Occipital lobe (tissue), 2 donors: ENCODE data around the gene SH2D3A. TPM values are rescaled to one million over a fixed set of nuclear protein-coding genes. Genes with fewer than 3 reads are reported as not detected.
"Not testable (repeated sequence)": the region's sequence is repeated elsewhere in the genome, so short reads cannot be mapped to it uniquely, and the experiment has no call there.

ENCODE experiments used
- DNase-seq: peaks from one replicate; lab custom pipeline; 2025; lab: John Stamatoyannopoulos, UW
- total RNA-seq: library from RNA; depleted of rRNA; stranded (reverse); fragments of >200 nt; gene quantifications from one replicate; pipeline ENCODE4 v1.2.3, GENCODE V29; 2014

SH2D3A gene
- total RNA-seq, 1 donor from 2014 or later = not detected

DNA sequence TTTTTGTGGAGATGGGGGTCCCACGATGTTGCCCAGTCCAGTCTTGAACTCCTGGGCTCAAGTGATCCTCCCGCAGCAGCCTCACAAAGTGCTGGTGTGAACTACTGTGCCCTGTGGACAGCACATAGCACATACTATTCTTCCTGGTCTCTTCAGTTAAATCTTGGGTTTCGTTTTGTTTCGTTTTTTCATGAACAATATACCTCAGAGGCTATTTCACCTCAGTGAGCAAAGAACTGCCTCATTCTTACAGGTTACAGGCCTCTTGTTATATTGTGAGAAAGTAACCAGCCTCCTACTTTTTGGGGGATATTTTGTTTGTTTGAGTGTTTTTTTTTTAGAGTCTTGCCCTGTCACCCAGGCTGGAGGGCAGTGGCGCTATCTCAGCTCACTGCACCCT lies 45.5 kb downstream of the SH2D3A start:
- no peak for DNase-seq

GRCh38 chr19:6721138-6721474 lies 46.1 kb downstream of the SH2D3A start:
- no peak for DNase-seq

DNA sequence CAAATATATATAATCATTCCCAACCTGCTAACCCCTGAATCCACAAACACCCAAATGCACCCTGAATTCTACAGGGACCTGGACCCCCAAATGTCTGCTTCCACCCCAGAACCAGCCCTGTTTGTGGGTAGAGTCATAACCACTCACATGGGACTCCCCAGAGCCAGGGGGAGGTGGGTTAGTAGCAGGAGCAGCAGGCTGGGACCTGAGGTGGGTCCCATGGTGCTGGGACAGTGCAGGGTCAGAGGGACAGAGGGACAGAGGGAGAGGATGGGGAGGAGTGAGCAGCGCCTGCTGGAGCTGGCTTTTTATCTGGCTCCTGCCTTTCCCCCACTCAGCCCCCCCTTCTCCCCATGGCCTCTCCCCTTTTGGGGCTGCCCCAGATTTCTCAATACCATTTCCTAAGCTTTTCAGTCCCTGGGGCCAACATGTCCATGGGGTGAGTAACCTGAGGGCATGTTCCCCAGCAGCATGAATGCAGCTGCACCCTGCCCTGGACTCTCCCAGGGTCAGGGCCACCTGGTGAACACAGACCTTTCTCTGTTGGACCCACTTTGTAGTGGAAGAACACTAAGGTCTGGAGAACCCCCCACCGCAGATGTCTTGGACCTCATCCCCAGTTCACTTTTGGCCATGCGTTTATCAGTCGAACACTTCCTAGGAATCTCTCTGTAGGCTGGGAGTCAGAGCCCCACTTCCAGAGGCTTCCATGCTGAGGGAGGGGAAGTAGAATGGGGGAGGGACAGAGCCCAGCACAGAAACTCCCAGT lies 46.7 kb downstream of the SH2D3A start, which contains the start of gene C3:
C3 (minus strand) TSS at position 282 of the 769 bp plus-strand sequence; CDS start at position 221, 61 bp downstream.
- no peak for DNase-seq

DNA sequence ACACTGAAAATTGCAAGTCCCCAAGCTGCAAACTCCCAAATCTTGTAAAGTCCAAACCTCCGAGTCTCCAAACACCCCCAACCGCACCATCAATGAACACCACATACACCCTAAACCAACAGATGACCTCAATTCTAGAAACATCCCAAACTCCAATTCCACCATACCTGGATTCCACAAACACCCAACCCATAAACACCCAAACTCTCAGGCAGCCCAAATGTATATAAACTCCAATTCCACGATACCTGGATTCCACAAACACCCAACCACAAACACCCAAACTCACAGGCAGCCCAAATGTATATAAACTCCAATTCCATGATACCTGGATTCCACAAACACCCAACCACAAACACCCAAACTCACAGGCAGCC lies 47.3 kb downstream of the SH2D3A start:
- DNase-seq = no peak

DNA sequence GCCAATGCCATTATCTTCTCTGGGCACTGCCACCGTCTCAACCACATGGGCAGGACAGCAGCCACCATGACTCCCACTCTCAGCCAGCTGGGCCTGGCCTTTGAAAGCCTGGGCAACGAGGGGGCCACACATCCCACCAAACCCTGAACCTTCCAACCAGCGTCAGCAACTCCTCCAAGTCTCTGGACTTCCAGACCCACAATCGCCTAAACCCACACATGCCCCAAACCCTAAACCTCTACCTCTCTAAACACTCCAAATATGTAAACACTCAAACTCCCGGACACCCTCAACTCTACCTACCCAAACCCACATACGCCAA lies 47.7 kb downstream of the SH2D3A start:
- DNase-seq = no peak

- DNase-seq = no peak
Observed at GRCh38 chr19:6718741-6719539, 48.3 kb downstream of the SH2D3A start.

- DNase-seq = no peak
Observed at GRCh38 chr19:6718111-6718740, 49.0 kb downstream of the SH2D3A start.

GRCh38 chr19:6717441-6717971 lies 49.7 kb downstream of the SH2D3A start:
- DNase-seq = no peak

DNA sequence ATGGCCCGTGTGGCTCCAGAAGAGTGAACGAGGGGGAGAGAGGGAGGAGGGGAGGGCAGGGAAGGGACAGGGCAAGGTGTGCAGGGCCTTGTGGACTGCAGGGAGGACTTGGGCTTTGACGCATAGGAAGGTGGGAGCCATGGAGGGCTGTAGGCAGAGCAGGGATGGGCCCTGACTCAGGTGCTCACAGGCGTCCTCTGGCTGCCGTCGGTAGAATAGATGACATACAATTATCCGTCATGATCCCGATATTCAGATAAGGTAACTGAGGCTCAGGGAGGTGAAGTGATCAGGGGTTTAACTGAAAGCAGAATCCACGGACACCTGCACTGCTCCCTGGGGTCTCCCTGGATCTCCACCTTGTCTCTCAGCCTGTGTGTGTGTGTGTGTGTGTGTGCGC lies 50.2 kb downstream of the SH2D3A start:
- DNase-seq = no peak

GRCh38 chr19:6716610-6716970 lies 50.6 kb downstream of the SH2D3A start:
- DNase-seq = no peak

DNA sequence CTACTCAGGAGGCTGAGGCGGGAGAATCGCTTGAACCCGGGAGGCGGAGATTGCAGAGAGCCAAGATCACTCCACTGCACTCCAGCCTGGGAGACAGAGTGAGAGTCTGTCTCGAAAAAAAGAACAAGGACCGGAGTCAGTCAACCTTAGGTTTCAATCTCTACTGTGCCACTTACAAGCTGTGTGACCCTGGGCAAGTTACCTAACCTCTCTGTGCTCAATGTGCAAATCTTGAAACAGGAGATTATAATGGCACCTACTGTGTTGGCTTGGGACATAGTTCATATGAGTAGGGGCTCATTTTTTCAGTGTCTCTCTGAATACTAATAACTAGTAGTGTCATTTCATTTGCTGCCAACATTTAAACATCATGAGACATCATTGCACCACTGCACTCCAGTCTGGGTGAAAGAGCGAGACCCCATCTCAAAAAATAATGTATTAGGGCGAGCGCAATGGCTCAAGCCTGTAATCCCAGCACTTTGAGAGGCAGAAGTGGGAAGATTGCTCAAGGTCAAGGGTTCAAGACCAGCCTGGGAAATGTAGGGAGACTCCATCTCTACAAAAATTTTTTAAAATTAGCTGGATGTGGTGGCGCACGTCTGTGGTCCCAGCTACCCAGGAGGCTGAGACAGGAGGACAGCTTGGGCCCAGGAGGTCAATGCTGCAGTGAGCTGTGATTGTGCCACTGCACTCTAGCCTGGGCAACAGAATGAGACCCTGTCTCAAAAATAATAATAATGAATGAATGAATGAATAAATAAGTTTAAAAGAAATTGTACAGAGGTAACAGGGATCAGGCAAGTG lies 52.3 kb downstream of the SH2D3A start:
- no peak for DNase-seq

GRCh38 chr19:6713773-6714692 lies 53.2 kb downstream of the SH2D3A start:
- DNase-seq = no peak

DNA sequence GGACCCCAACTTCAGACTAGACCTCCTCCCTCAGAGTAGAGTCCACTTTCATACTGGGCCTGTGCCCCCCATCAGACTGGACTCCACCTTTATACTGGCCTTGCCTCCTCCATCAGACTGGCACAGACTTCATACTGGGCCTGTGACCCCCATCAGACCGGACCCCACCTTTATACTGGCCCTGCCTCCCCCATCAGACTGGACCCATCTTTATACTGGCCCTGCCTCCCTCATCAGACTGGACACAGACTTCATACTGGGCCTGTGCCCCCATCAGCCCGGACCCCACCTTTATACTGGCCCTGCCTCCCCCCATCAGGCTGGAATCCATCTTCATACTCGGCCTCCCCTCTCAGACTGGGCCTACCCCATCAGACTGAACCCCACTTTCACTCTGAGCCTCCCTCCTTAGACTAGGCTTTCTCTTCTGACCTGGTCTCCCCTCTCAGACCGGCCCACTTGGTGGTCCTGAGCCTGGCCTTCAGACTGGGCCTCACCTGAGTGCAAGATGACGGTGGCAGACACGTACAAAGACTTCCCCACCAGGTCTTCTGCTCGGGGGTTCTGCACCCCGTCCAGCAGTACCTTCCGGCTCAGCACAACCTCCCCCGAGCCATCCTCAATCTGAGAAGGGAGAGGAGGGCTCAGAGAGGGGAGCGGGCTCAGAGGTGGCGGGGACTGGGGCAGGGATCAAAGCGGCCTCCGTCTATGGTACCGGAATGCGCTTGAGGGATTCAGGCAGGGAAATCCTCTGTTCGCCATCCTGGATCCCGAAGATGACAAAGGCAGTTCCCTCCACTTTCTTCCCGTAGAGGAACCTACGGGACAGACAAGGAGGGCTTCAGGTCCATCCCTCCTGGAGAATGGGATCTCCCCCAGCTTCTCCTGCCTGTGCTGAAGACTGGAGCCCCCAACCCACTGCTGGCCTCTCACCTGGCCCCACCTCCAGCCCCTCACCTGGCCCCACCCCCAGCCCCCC lies 54.3 kb downstream of the SH2D3A start:
- no peak for DNase-seq

- no peak for DNase-seq
Observed at GRCh38 chr19:6712231-6712630, 55.0 kb downstream of the SH2D3A start.

- no peak for DNase-seq
Observed at GRCh38 chr19:6711605-6712004, 55.6 kb downstream of the SH2D3A start.

- DNase-seq = no peak
Observed at GRCh38 chr19:6711078-6711361, 56.2 kb downstream of the SH2D3A start.

DNA sequence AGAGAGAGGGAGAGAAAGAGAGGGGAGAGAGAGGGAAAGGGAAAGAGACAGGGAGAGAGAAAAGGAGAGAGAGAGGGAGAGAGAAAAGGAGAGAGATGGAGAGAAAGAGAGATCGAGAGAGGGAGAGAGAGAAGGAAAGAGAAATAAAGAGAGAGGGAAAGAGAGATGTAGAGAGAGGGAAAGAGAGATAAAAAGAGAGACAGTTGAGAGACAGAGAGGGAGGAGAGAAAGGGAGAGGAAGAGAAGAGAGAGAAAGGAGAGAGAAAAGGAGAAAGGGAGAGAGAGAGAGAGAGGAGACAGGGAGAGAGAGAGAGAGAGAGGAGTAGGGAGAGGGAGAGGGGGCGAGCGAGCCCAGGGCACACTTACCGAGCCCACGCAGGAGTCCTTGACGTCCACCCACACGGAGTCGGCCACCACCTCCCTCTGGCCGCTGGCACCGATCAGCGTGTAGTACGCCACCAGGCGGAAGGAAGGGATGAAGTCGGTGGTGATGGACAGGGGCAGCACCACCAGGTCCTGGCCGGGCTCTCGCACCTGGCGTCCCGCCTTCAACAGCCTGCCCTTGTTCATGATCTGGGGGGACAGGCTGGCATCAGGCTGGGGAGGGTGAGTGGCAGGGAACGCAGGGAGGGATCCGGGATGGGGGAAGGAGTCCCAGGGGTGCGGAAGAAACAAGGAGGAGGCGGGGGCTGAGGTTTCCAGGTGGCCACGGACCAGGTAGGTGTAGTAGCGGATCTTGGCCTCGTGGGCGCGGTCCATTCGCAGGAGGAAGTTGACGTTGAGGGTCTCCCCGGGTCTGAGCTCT lies 56.8 kb downstream of the SH2D3A start:
- no peak for DNase-seq

DNA sequence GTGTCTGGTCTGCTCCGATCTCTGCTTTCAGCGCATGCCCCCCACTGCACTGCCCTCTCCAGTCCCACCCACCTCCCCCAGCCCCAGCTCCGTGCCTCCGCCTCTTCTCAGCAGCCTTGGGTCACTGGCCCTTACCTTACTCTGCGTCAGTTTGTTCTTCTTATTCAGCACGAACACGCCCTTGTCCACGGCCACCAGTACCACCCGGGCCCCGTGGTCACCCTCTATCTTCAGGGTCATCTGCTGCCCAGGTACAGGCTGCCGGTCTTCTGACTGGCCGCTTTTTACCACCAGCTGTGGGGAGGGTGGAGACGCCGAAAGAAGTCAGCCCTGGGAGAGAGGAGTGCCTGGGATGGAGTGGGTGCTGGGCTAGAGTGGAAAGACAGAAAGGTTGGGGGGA lies 57.7 kb downstream of the SH2D3A start:
- DNase-seq = no peak

DNA sequence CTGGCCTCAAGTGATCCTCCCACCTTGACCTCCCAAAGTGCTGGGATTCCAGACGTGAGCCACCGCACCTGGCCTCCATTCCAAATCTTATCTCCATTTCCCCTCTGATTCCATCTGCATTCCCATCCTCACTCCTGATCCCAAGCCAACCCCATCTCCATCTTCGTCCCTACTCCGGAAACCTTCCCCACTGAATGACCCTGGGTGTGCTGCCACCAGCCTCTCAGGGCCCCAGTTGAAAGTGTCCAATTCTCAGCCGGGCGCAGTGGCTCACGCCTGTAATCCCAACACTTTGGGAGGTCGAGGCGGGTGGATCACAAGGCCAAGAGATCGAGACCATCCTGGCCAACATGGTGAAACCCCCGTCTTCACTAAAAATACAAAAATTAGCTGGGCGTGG lies 58.3 kb downstream of the SH2D3A start:
- not testable (repeated sequence) for DNase-seq
